ENCODE data around the gene DACT2.

The DACT2 gene

GRCh38 chr6:168347615-168348014, 28.0 kb upstream of the DACT2 start:
- DNase-seq: no peak

- DNase-seq: no peak
Measured at GRCh38 chr6:168347053-168347452, 27.5 kb upstream of the DACT2 start.

- no peak for DNase-seq
Measured at GRCh38 chr6:168345896-168346754, 26.5 kb upstream of the DACT2 start.

GRCh38 chr6:168345266-168345665, 25.7 kb upstream of the DACT2 start:
- no peak for DNase-seq

- DNase-seq: no peak
Measured at GRCh38 chr6:168344338-168344737, 24.8 kb upstream of the DACT2 start.

GRCh38 chr6:168343239-168344150, 23.9 kb upstream of the DACT2 start:
- DNase-seq: no peak

GRCh38 chr6:168342636-168343035, 23.1 kb upstream of the DACT2 start:
- no peak for DNase-seq

- no peak for DNase-seq
Measured at GRCh38 chr6:168341280-168341900, 21.8 kb upstream of the DACT2 start.

- no peak for DNase-seq
Measured at GRCh38 chr6:168340819-168341218, 21.2 kb upstream of the DACT2 start.

GRCh38 chr6:168338777-168339176, 19.2 kb upstream of the DACT2 start:
- no peak for DNase-seq

GRCh38 chr6:168336967-168337366, 17.4 kb upstream of the DACT2 start:
- DNase-seq: no peak

- no peak for DNase-seq
Measured at GRCh38 chr6:168333989-168334388, 14.4 kb upstream of the DACT2 start.

- DNase-seq: no peak
Measured at GRCh38 chr6:168333491-168333890, 13.9 kb upstream of the DACT2 start.

- no peak for DNase-seq
Measured at GRCh38 chr6:168333039-168333438, 13.5 kb upstream of the DACT2 start.

GRCh38 chr6:168332020-168332419, 12.4 kb upstream of the DACT2 start:
- no peak for DNase-seq

GRCh38 chr6:168331058-168331457, 11.5 kb upstream of the DACT2 start:
- DNase-seq: no peak

GRCh38 chr6:168330403-168330802, 10.8 kb upstream of the DACT2 start:
- DNase-seq: no peak

- no peak for DNase-seq
Measured at GRCh38 chr6:168328086-168328485, 8.5 kb upstream of the DACT2 start.

- no peak for DNase-seq
Measured at GRCh38 chr6:168326294-168327261, 7.0 kb upstream of the DACT2 start.

GRCh38 chr6:168322966-168323365, 3.4 kb upstream of the DACT2 start:
- DNase-seq: no peak

GRCh38 chr6:168320634-168321033, 1.1 kb upstream of the DACT2 start:
- no peak for DNase-seq

- no peak for DNase-seq
Measured at GRCh38 chr6:168318579-168319278, 848 bp downstream of the DACT2 start.
